ENCODE measurements around the gene PKP3.
"Not testable (repeated sequence)": the region's sequence is repeated elsewhere in the genome, so short reads cannot be mapped to it uniquely, and the experiment has no call there.

PKP3 gene

GRCh38 chr11:396511-396947 lies 2.5 kb downstream of the PKP3 start:
- TF ChIP-seq CTCF (IDR thresholded peaks at IDR 0.05; ENCODE audit: low read depth, low read length), result no peak
- H3K4me3 ChIP-seq (ENCODE audit: low read depth, low read length), result no peak overlapping the region

GRCh38 chr11:396948-397548 lies 3.0 kb downstream of the PKP3 start:
- no peak overlapping the region for H3K4me3 ChIP-seq (ENCODE audit: low read depth, low read length)
- TF ChIP-seq CTCF (IDR thresholded peaks at IDR 0.05; ENCODE audit: low read depth, low read length), result peak; percentile 38

GRCh38 chr11:398826-399225 lies 4.8 kb downstream of the PKP3 start:
- no peak overlapping the region for H3K4me3 ChIP-seq (ENCODE audit: low read depth, low read length)
- no peak for TF ChIP-seq CTCF (IDR thresholded peaks at IDR 0.05; ENCODE audit: low read depth, low read length)

- no peak for TF ChIP-seq CTCF (IDR thresholded peaks at IDR 0.05; ENCODE audit: low read depth, low read length)
- H3K4me3 ChIP-seq (ENCODE audit: low read depth, low read length), result no peak overlapping the region
Measured at GRCh38 chr11:399731-400211, 5.8 kb downstream of the PKP3 start.

- no peak overlapping the region for H3K4me3 ChIP-seq (ENCODE audit: low read depth, low read length)
- no peak for TF ChIP-seq CTCF (IDR thresholded peaks at IDR 0.05; ENCODE audit: low read depth, low read length)
Measured at GRCh38 chr11:400241-400689, 6.3 kb downstream of the PKP3 start.

- not testable (repeated sequence) for H3K4me3 ChIP-seq (ENCODE audit: low read depth, low read length)
Measured at GRCh38 chr11:401196-401595, 7.2 kb downstream of the PKP3 start.

GRCh38 chr11:403021-403760 lies 9.2 kb downstream of the PKP3 start:
- TF ChIP-seq CTCF (IDR thresholded peaks at IDR 0.05; ENCODE audit: low read depth, low read length), result no peak
- H3K4me3 ChIP-seq (ENCODE audit: low read depth, low read length), result no peak overlapping the region
